ENCODE data around the gene IRX5.

GRCh38 chr16:54946909-54947308, 16.2 kb downstream of the IRX5 start:
- TF ChIP-seq ARNT (IDR thresholded peaks at IDR 0.05), result no peak
- no peak for TF ChIP-seq BHLHE40 (IDR thresholded peaks at IDR 0.05; ENCODE audit: borderline replicate concordance)
- no peak for TF ChIP-seq TARDBP (IDR thresholded peaks at IDR 0.05)
- no peak for TF ChIP-seq SP1 (IDR thresholded peaks at IDR 0.05)
- no peak for TF ChIP-seq FOXM1 (IDR thresholded peaks at IDR 0.05; ENCODE audit: borderline replicate concordance)
- no peak for TF ChIP-seq HDGF (IDR thresholded peaks at IDR 0.05; ENCODE audit: borderline replicate concordance)
- TF ChIP-seq FOXK2 (IDR thresholded peaks at IDR 0.05), result no peak
- TF ChIP-seq LEF1 (IDR thresholded peaks at IDR 0.05; ENCODE audit: borderline replicate concordance), result no peak
- 0 out of 2 replicates have a peak, but pooled peaks have one; percentile 45 for TF ChIP-seq ZNF384 (IDR thresholded peaks at IDR 0.05)
